Suprapubic skin (tissue), 4 donors: Measurements from ENCODE around the gene TCERG1L. TPM values are rescaled to one million over a fixed set of nuclear protein-coding genes. Genes with fewer than 3 reads are reported as not detected.

Experiments used
- DNase-seq, 2 donors: peaks; one replicate each; pipeline ENCODE4 v3.0.0-alpha.2; 2019; ENCODE audit warnings: low spot score in 2 of 2
- H3K27ac ChIP-seq: fragments of 200-600 bp; sonication (generic); one replicate; pipeline ENCODE4 v1.5.1; 2019
- H3K27me3 ChIP-seq: fragments of 200-600 bp; sonication (generic); one replicate; pipeline ENCODE4 v1.5.1; 2019
- H3K36me3 ChIP-seq: fragments of 200-600 bp; sonication (generic); one replicate; pipeline ENCODE4 v1.5.1; 2019
- H3K4me1 ChIP-seq: fragments of 200-600 bp; sonication (generic); one replicate; pipeline ENCODE4 v1.5.1; 2019
- H3K4me3 ChIP-seq: fragments of 200-600 bp; sonication (generic); one replicate; pipeline ENCODE4 v1.5.1; 2019; ENCODE audit warnings: mild to moderate bottlenecking
- H3K9me3 ChIP-seq: fragments of 200-600 bp; sonication (generic); one replicate; pipeline ENCODE4 v1.5.1; 2019
- EP300 ChIP-seq: sonication (generic); formaldehyde crosslinking; IDR thresholded peaks from one replicate; pipeline ENCODE4 v1.6.1; 2017; ENCODE audit warnings: antibody characterized with exemption
- POLR2A ChIP-seq, 2 donors: fragments of 450-650 bp; IDR thresholded peaks; one replicate each; pipeline ENCODE4 v1.6.1; 2017; ENCODE audit warnings: antibody characterized with exemption in 2 of 2, mild to moderate bottlenecking in 2 of 2, moderate library complexity in 2 of 2
- POLR2AphosphoS5 ChIP-seq, 3 donors: sonication (generic); formaldehyde crosslinking; IDR thresholded peaks; one replicate each; pipeline ENCODE4 v1.6.1; 2017; ENCODE audit warnings: antibody characterized with exemption in 3 of 3
- WGBS: methylation state at CpG from one replicate; pipeline ENCODE4 v1.1.5; 2018; 5-methylcytosine and 5-hydroxymethylcytosine counted together
- total RNA-seq, 4 donors: library from RNA; depleted of rRNA; stranded (reverse); fragments of >200 nt; gene quantifications; one replicate each; pipeline ENCODE4 v1.1.0, GENCODE V29; 2016
- TF ChIP-seq, protein P1 (sequence below), 2 donors: fragments of 200-600 bp in 1 of 2; fragments of 450-650 bp in 1 of 2; sonication (generic) in 1 of 2; IDR thresholded peaks; one replicate each; pipeline ENCODE4 v1.5.1; 2016 to 2019; ENCODE audit warnings: antibody characterized with exemption in 2 of 2, mild to moderate bottlenecking in 1 of 2, moderate library complexity in 1 of 2

Gene TCERG1L
- total RNA-seq, 4 donors from 2014 or later, result 0.32 to 1.0 (median 0.51) TPM

- no peak overlapping the region for H3K27ac ChIP-seq
- WGBS, result 93% methylated on average over 7 of the region's 8 CpGs
- DNase-seq, result peak in 1 of 2 donors; percentile 41
Observed at GRCh38 chr10:131074682-131075081, 236.8 kb downstream of the TCERG1L start.

GRCh38 chr10:131073469-131074035, 238.0 kb downstream of the TCERG1L start:
- no peaks in the 10 kb centered on the region for H3K27me3 ChIP-seq
- TF ChIP-seq POLR2A (IDR thresholded peaks at IDR 0.05) (no peak), POLR2AphosphoS5 (IDR thresholded peaks at IDR 0.05) (no peak), EP300 (no peak)
- TF ChIP-seq, protein P1, sequence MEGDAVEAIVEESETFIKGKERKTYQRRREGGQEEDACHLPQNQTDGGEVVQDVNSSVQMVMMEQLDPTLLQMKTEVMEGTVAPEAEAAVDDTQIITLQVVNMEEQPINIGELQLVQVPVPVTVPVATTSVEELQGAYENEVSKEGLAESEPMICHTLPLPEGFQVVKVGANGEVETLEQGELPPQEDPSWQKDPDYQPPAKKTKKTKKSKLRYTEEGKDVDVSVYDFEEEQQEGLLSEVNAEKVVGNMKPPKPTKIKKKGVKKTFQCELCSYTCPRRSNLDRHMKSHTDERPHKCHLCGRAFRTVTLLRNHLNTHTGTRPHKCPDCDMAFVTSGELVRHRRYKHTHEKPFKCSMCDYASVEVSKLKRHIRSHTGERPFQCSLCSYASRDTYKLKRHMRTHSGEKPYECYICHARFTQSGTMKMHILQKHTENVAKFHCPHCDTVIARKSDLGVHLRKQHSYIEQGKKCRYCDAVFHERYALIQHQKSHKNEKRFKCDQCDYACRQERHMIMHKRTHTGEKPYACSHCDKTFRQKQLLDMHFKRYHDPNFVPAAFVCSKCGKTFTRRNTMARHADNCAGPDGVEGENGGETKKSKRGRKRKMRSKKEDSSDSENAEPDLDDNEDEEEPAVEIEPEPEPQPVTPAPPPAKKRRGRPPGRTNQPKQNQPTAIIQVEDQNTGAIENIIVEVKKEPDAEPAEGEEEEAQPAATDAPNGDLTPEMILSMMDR (IDR thresholded peaks at IDR 0.05), result no peak
- 78% methylated on average over 8 of the region's 11 CpGs for WGBS
- H3K27ac ChIP-seq, result no peak overlapping the region
- H3K4me1 ChIP-seq, result no peaks in the 10 kb centered on the region
- no peaks in the 10 kb centered on the region for H3K9me3 ChIP-seq
- DNase-seq, result peak in 1 of 2 donors; percentile 72
- no peaks in the 10 kb centered on the region for H3K36me3 ChIP-seq
- no peak overlapping the region for H3K4me3 ChIP-seq

More at GRCh38 chr10:131074682-131075081, 236.8 kb downstream of the TCERG1L start:
- H3K36me3 ChIP-seq, result no peaks in the 10 kb centered on the region
- no peaks in the 10 kb centered on the region for H3K27me3 ChIP-seq
- TF ChIP-seq, protein P1 (IDR thresholded peaks at IDR 0.05), result no peak
- no peak for TF ChIP-seq POLR2AphosphoS5 (IDR thresholded peaks at IDR 0.05)
- TF ChIP-seq POLR2A (IDR thresholded peaks at IDR 0.05), result no peak
- TF ChIP-seq EP300, result no peak
- H3K9me3 ChIP-seq, result no peaks in the 10 kb centered on the region
- H3K4me3 ChIP-seq, result no peak overlapping the region
- H3K4me1 ChIP-seq, result no peaks in the 10 kb centered on the region

GRCh38 chr10:131072651-131073468, 238.7 kb downstream of the TCERG1L start:
- TF ChIP-seq POLR2A (IDR thresholded peaks at IDR 0.05) (no peak), POLR2AphosphoS5 (IDR thresholded peaks at IDR 0.05) (no peak), EP300 (no peak)
- TF ChIP-seq, protein P1 (IDR thresholded peaks at IDR 0.05), result no peak
- H3K27ac ChIP-seq, result no peak overlapping the region
- peak in 1 of 2 donors; percentile 29 for DNase-seq
- H3K27me3 ChIP-seq, result peaks cover 6% of the 10 kb centered on the region
- H3K36me3 ChIP-seq, result no peaks in the 10 kb centered on the region
- no peak overlapping the region for H3K4me3 ChIP-seq
- H3K4me1 ChIP-seq, result no peaks in the 10 kb centered on the region
- H3K9me3 ChIP-seq, result no peaks in the 10 kb centered on the region
- 95% methylated on average over 13 of the region's 13 CpGs for WGBS

GRCh38 chr10:131071721-131072120, 239.8 kb downstream of the TCERG1L start:
- DNase-seq, result peak in 1 of 2 donors; percentile 61
- TF ChIP-seq EP300 (no peak), POLR2A (IDR thresholded peaks at IDR 0.05) (no peak), POLR2AphosphoS5 (IDR thresholded peaks at IDR 0.05) (no peak)
- TF ChIP-seq, protein P1 (IDR thresholded peaks at IDR 0.05), result no peak
- H3K27me3 ChIP-seq, result peaks cover 12% of the 10 kb centered on the region
- no peaks in the 10 kb centered on the region for H3K9me3 ChIP-seq
- H3K36me3 ChIP-seq, result no peaks in the 10 kb centered on the region
- H3K27ac ChIP-seq, result no peak overlapping the region
- no peaks in the 10 kb centered on the region for H3K4me1 ChIP-seq
- H3K4me3 ChIP-seq, result no peak overlapping the region
- 72% methylated on average over 7 of the region's 7 CpGs for WGBS

GRCh38 chr10:131070856-131071255, 240.7 kb downstream of the TCERG1L start:
- Histone ChIP-seq H3K9me3 (no peaks in the 10 kb centered on the region), H3K4me3 (no peak overlapping the region), H3K27me3 (peaks cover 12% of the 10 kb centered on the region), H3K36me3 (no peaks in the 10 kb centered on the region), H3K4me1 (no peaks in the 10 kb centered on the region), H3K27ac (no peak overlapping the region)
- 90% methylated on average over 7 of the region's 7 CpGs for WGBS
- no peak for TF ChIP-seq POLR2AphosphoS5 (IDR thresholded peaks at IDR 0.05)
- no peak for TF ChIP-seq EP300
- no peak for TF ChIP-seq POLR2A (IDR thresholded peaks at IDR 0.05)
- TF ChIP-seq, protein P1 (IDR thresholded peaks at IDR 0.05), result no peak
- DNase-seq, result peak in 1 of 2 donors; percentile 60
